ENCODE measurements around the gene ABCA2.

The ABCA2 gene

DNA sequence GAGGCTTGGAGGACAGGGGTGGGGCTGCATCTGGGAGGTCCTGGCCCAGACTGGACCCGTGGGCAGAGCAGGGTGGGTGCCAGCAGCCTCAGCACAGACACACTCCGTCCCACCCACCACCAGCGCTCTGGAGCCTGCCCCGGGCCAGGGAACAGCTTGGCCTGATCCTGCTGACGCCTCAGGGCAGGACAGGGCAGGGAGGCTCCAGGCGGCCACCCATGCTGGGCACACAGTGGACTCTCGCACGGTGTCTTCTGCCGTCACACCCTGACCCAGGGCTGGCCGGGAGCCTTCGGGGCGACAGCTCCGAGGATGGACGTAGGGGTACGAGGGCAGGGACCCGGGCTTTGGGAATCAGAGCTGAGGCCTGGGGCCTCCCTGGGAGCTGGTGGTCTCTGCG, 58.9 kb downstream of the ABCA2 start:
- H3K4me3 ChIP-seq (ENCODE audit: control insufficient read depth, low read depth, low read length) = no peak overlapping the region
- TF ChIP-seq, protein P1, sequence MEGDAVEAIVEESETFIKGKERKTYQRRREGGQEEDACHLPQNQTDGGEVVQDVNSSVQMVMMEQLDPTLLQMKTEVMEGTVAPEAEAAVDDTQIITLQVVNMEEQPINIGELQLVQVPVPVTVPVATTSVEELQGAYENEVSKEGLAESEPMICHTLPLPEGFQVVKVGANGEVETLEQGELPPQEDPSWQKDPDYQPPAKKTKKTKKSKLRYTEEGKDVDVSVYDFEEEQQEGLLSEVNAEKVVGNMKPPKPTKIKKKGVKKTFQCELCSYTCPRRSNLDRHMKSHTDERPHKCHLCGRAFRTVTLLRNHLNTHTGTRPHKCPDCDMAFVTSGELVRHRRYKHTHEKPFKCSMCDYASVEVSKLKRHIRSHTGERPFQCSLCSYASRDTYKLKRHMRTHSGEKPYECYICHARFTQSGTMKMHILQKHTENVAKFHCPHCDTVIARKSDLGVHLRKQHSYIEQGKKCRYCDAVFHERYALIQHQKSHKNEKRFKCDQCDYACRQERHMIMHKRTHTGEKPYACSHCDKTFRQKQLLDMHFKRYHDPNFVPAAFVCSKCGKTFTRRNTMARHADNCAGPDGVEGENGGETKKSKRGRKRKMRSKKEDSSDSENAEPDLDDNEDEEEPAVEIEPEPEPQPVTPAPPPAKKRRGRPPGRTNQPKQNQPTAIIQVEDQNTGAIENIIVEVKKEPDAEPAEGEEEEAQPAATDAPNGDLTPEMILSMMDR (IDR thresholded peaks at IDR 0.05; ENCODE audit: control insufficient read depth, insufficient read depth, low read depth, low read length, missing control alignments) = no peak
- DNase-seq (ENCODE audit: low read depth) = no peak

DNA sequence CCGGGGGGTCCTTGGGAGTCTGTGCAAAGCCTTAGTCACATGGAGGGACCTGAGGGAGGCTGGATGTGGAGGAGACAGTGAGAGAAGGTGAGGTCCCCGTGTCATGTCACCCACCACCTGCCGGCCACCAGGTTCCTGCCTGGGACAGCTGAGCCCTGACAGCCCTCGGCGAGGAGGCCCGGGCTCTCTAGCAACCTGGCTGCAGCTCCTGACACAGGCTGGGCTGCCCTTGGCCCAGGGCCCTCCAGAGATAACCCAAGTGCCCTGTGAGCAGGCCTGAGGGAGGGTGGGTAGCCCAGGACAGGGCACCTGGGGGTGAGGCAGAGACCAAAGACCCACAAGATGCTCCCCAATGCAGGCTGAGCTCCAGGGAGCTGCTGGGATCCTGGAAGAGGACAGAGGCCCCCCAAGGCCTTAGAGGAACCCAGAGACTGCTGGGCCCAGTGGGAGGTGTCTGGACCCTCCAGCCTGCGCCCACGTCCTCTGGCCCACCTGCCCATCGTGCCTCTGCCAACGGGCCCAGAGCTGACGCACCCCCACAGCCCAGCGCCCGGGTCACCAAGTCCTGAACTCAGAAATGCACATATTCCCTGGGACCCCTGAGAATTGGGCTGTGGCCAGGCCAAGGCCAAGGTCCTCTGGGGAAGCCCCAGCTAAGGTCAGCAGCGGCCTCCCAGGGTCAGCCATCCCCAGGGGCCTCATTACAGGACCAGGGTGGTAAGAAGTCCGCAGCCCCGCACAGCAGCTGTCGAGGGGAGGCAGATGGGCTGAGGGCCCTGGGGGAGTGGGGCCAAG, 59.5 kb downstream of the ABCA2 start:
- H3K4me3 ChIP-seq (ENCODE audit: control insufficient read depth, low read depth, low read length) = no peak overlapping the region
- DNase-seq (ENCODE audit: low read depth) = no peak
- TF ChIP-seq, protein P1 (IDR thresholded peaks at IDR 0.05; ENCODE audit: control insufficient read depth, insufficient read depth, low read depth, low read length, missing control alignments) = no peak

DNA sequence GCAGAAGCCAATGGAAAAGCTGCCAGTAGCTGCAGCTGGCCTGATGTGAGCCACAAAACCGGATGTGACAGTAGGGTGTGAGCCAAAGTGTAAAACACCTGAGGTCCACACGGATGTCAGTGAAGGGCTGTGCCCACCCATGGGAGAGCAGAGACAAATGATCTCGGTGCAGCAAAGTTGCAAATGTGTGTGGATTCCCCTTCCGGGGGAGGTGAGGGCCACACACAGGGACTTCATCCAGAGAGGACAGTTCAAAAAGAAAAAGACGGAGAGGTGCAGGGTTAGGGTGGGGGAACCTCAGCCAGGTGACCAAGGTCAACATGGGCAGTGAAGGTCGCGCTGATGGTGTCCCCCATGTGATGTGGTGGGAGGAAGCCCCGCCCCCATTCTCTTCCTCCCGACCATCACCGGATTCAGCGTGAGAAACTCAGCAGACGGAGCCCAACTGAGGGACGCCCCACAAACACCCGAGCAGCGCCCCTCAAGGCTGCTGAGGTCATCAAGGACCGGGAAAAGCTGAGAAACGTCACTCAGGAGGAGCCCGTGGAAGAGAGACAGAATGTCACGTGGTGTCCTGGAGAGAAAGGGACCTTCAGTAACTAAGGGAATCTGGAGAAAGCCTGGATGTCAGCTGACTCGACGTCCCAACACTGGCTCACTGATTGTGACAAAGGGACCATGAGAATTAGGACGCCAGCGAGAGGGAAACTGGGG, 62.1 kb downstream of the ABCA2 start:
- no peak overlapping the region for H3K4me3 ChIP-seq (ENCODE audit: control insufficient read depth, low read depth, low read length)
- TF ChIP-seq, protein P1 (IDR thresholded peaks at IDR 0.05; ENCODE audit: control insufficient read depth, insufficient read depth, low read depth, low read length, missing control alignments) = no peak
- no peak for DNase-seq (ENCODE audit: low read depth)

DNA sequence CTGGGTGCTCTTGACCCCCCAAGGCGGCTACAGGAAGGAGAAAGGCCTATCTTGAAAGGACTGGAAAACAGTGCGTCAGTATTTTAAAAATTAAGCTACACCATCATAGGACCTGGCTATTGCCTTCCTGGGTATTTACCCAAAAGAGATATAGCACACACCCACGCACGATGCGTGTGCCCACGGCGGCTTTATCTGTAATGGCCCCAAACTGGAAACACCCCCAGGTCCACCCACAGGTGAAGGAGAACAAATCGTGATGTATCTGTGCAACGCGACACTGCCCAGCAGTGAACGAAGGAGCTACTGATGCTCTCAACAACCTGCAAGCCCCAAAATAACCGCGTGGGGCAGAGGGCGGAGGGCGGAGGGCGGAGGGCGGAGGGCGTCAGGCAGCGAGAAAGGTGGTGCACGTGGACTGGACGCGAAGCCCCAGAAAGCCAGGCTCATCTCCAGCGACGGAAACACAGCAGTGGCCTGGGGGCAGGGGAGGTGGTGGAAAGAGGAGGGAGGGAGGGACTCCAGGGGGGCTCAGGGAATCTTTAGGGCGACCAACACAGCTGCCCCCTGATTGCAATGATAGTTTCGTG, 63.1 kb downstream of the ABCA2 start:
- TF ChIP-seq, protein P1 (IDR thresholded peaks at IDR 0.05; ENCODE audit: control insufficient read depth, insufficient read depth, low read depth, low read length, missing control alignments) = no peak

DNA sequence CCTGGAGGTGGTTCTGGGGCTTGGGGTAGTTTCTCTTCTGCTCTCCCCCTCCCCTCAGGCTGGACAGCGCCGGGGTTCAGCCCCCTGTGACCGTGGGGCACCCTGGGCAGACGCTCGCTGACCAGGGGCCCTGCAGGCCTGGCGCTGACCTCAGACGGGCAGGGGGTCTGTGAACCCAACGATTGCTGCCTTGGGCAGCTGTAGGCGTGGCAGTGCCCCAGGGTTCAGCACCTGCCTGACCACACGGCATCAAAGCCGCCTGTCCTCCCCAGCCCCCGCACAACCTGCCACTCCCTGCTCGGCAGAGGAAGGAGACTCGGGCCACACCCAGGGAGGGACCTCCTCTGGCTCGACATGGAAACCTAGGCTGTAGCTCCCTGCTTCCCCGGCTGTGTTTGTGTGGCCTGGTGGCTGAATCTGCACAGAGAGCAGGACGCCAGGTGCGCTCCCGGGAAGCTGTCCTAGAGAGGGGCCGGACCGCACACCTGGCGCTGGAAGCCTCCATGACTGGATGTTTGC, 63.8 kb downstream of the ABCA2 start:
- no peak for DNase-seq (ENCODE audit: low read depth)
- TF ChIP-seq, protein P1 (IDR thresholded peaks at IDR 0.05; ENCODE audit: control insufficient read depth, insufficient read depth, low read depth, low read length, missing control alignments) = no peak
- H3K4me3 ChIP-seq (ENCODE audit: control insufficient read depth, low read depth, low read length) = no peak overlapping the region

More for the DNA sequence above, 63.1 kb downstream of the ABCA2 start:
- no peak overlapping the region for H3K4me3 ChIP-seq (ENCODE audit: control insufficient read depth, low read depth, low read length)
- no peak for DNase-seq (ENCODE audit: low read depth)

DNA sequence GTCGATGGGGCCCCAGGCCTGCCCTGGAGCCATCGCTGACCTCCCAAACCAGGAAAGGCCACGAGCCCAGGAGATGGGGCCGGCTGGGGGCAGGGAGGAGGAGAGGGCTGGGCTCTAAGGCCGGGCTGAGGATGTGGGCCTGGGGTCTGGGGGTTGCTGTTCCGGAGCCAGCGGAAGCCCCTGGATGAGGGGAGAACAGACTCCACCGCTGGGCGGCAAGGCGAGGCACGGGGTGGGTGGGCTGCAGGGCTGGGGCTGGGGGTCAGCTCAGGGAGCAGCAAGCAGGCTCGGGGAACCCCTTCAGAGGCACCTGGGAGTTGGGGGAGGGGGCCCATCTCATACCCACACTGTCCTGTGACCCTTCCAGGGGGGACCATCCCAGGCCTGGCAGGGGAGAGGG, 64.3 kb downstream of the ABCA2 start:
- H3K4me3 ChIP-seq (ENCODE audit: control insufficient read depth, low read depth, low read length) = no peak overlapping the region
- DNase-seq (ENCODE audit: low read depth) = no peak

More for the DNA sequence above, 64.3 kb downstream of the ABCA2 start:
- TF ChIP-seq, protein P1 (IDR thresholded peaks at IDR 0.05; ENCODE audit: control insufficient read depth, insufficient read depth, low read depth, low read length, missing control alignments) = no peak
